ENCODE results near the gene ADAMTS13. TPM values are rescaled to one million over a fixed set of nuclear protein-coding genes. Genes with fewer than 3 reads are reported as not detected.

ADAMTS13 gene
- total RNA-seq, 4 donors from 2014 or later, result 2.6 to 12.7 (median 7.2) TPM

- peaks cover 0 to 13% (median 8%) of the 10 kb centered on the region in 4 donors for H3K4me1 ChIP-seq
- peaks cover 12% of the 10 kb centered on the region for H3K27me3 ChIP-seq
- H3K4me3 ChIP-seq, result no peak overlapping the region
- intact Hi-C loops (cut with DNase I; ENCODE audit: low total_unique reads), result no loop called here
- H3K36me3 ChIP-seq, result no peaks in the 10 kb centered on the region
- TF ChIP-seq POLR2AphosphoS5 (IDR thresholded peaks at IDR 0.05) (no peak), POLR2A (IDR thresholded peaks at IDR 0.05) (no peak), CTCF (IDR thresholded peaks at IDR 0.05) (no peak), EP300 (IDR thresholded peaks at IDR 0.05; ENCODE audit: low read depth) (no peak)
- no peaks in the 10 kb centered on the region for H3K9me3 ChIP-seq
- no peak for DNase-seq
- H3K27ac ChIP-seq, result no peak overlapping the region
- 88% methylated on average over 11 of the region's 11 CpGs; no CpG with 5 or more reads in 1 of the 2 donors for WGBS, 2 donors (ENCODE audit: low coverage in 1 of 2)
- in situ Hi-C loops (cut with MboI; ENCODE audit: low pct_ligation_motif_present in 1 of 4, low pct_unique_long_range_greater_than_20kb in 1 of 4, low sequenced_read_pairs in 3 of 4), result no loop called here
These were observed 11.2 kb downstream of the ADAMTS13 start for GRCh38 chr9:133433351-133433843.

- Histone ChIP-seq H3K36me3 (no peaks in the 10 kb centered on the region), H3K27me3 (no peaks in the 10 kb centered on the region), H3K4me3 (no peak overlapping the region), H3K4me1 (no peaks in the 10 kb centered on the region), H3K27ac (no peak overlapping the region), H3K9me3 (no peaks in the 10 kb centered on the region)
- in situ Hi-C loops (cut with MboI; ENCODE audit: low pct_ligation_motif_present in 1 of 4, low pct_unique_long_range_greater_than_20kb in 1 of 4, low sequenced_read_pairs in 3 of 4) (no loop called here), intact Hi-C loops (cut with DNase I; ENCODE audit: low total_unique reads) (no loop called here)
- TF ChIP-seq EP300 (IDR thresholded peaks at IDR 0.05; ENCODE audit: low read depth), result no peak
- TF ChIP-seq POLR2A (IDR thresholded peaks at IDR 0.05), result no peak
- no peak for TF ChIP-seq CTCF (IDR thresholded peaks at IDR 0.05)
- TF ChIP-seq POLR2AphosphoS5 (IDR thresholded peaks at IDR 0.05), result no peak
- WGBS, 2 donors (ENCODE audit: low coverage in 1 of 2), result 90% methylated on average over 16 of the region's 16 CpGs; no CpG with 5 or more reads in 1 of the 2 donors
- no peak for DNase-seq
These were observed 14.5 kb downstream of the ADAMTS13 start for GRCh38 chr9:133436681-133437080.

GRCh38 chr9:133437753-133438531 is 15.8 kb downstream of the ADAMTS13 start:
- no peak for TF ChIP-seq POLR2A (IDR thresholded peaks at IDR 0.05)
- Histone ChIP-seq H3K4me1 (no peaks in the 10 kb centered on the region), H3K9me3 (no peaks in the 10 kb centered on the region), H3K4me3 (no peak overlapping the region), H3K27ac (no peak overlapping the region), H3K36me3 (no peaks in the 10 kb centered on the region), H3K27me3 (no peaks in the 10 kb centered on the region)
- no peak for DNase-seq
- in situ Hi-C loops (cut with MboI; ENCODE audit: low pct_ligation_motif_present in 1 of 4, low pct_unique_long_range_greater_than_20kb in 1 of 4, low sequenced_read_pairs in 3 of 4), result no loop called here
- intact Hi-C loops (cut with DNase I; ENCODE audit: low total_unique reads), result no loop called here
- 79 to 87% methylated on average over 3 to 19 of the region's 20 CpGs for WGBS, 2 donors (ENCODE audit: low coverage in 1 of 2)

- intact Hi-C loops (cut with DNase I; ENCODE audit: low total_unique reads), result no loop called here
These were observed 17.2 kb downstream of the ADAMTS13 start for GRCh38 chr9:133439337-133439736.

More at GRCh38 chr9:133439337-133439736, 17.2 kb downstream of the ADAMTS13 start:
- Histone ChIP-seq H3K27ac (no peak overlapping the region), H3K27me3 (no peaks in the 10 kb centered on the region), H3K36me3 (no peaks in the 10 kb centered on the region), H3K4me1 (no peaks in the 10 kb centered on the region), H3K9me3 (no peaks in the 10 kb centered on the region), H3K4me3 (no peak overlapping the region)
- no peak for TF ChIP-seq EP300 (IDR thresholded peaks at IDR 0.05; ENCODE audit: low read depth)
- TF ChIP-seq CTCF (IDR thresholded peaks at IDR 0.05), result no peak
- no peak for TF ChIP-seq POLR2A (IDR thresholded peaks at IDR 0.05)
- no peak for TF ChIP-seq POLR2AphosphoS5 (IDR thresholded peaks at IDR 0.05)
- in situ Hi-C loops (cut with MboI; ENCODE audit: low pct_ligation_motif_present in 1 of 4, low pct_unique_long_range_greater_than_20kb in 1 of 4, low sequenced_read_pairs in 3 of 4), result no loop called here
- DNase-seq, result no peak
- 77% methylated on average over 4 of the region's 4 CpGs; no CpG with 5 or more reads in 1 of the 2 donors for WGBS, 2 donors (ENCODE audit: low coverage in 1 of 2)

Data from transverse colon (tissue), 4 donors.